ENCODE data around the gene NOTCH1. TPM values are rescaled to one million over a fixed set of nuclear protein-coding genes. Genes with fewer than 3 reads are reported as not detected.

The NOTCH1 gene
- total and polyA plus RNA-seq, 2 donors (not counting 1 experiment from before 2014, with no cell fraction given): 3.3 to 10.9 TPM

- Histone ChIP-seq H3K9ac (ENCODE audit: insufficient read depth, low read length) (no peak overlapping the region), H3K79me2 (ENCODE audit: control insufficient read depth, insufficient read depth, low read length) (no peaks in the 10 kb centered on the region), H3K4me1 (ENCODE audit: control insufficient read depth, extremely low read depth, insufficient read depth, low read length) (no peaks in the 10 kb centered on the region), H4K20me1 (ENCODE audit: control insufficient read depth, extremely low read depth, insufficient read depth, low read length) (no peaks in the 10 kb centered on the region), H3K9me3 (ENCODE audit: control insufficient read depth, insufficient read depth, low read depth, low read length) (no peaks in the 10 kb centered on the region), H3K4me3 (replicated peaks in 1 of 4; ENCODE audit: control extremely low read depth in 1 of 4, insufficient read depth in 1 of 4, low read depth in 3 of 4, low read length in 4 of 4) (no peak overlapping the region), H3K4me2 (ENCODE audit: extremely low read depth, insufficient read depth, low read length) (no peak overlapping the region), H3K27ac (ENCODE audit: insufficient read depth, low read length) (no peak overlapping the region), H3K27me3 (ENCODE audit: control insufficient read depth, insufficient read depth, low read length) (no peaks in the 10 kb centered on the region), H3K36me3 (ENCODE audit: control insufficient read depth, insufficient read depth, low read length) (peaks cover 51% of the 10 kb centered on the region), H2AFZ (ENCODE audit: low read length) (no peak overlapping the region)
- TF ChIP-seq EZH2 (IDR thresholded peaks at IDR 0.05; ENCODE audit: low read length, missing control alignments) (no peak), CTCF (conservative IDR thresholded peaks at IDR 0.05 in 1 of 2, IDR thresholded peaks at IDR 0.05 in 1 of 2; ENCODE audit: low read depth in 1 of 2, low read length in 2 of 2) (no peak)
- no peak for DNase-seq (ENCODE audit: low read depth in 2 of 2)
Observed at GRCh38 chr9:136511670-136512592, 33.9 kb downstream of the NOTCH1 start.

- Histone ChIP-seq H3K9me3 (ENCODE audit: control insufficient read depth, insufficient read depth, low read depth, low read length) (no peaks in the 10 kb centered on the region), H3K27me3 (ENCODE audit: control insufficient read depth, insufficient read depth, low read length) (no peaks in the 10 kb centered on the region), H3K9ac (ENCODE audit: insufficient read depth, low read length) (no peak overlapping the region), H3K27ac (ENCODE audit: insufficient read depth, low read length) (no peak overlapping the region), H3K4me2 (ENCODE audit: extremely low read depth, insufficient read depth, low read length) (no peak overlapping the region), H3K4me1 (ENCODE audit: control insufficient read depth, extremely low read depth, insufficient read depth, low read length) (no peaks in the 10 kb centered on the region), H2AFZ (ENCODE audit: low read length) (no peak overlapping the region), H3K36me3 (ENCODE audit: control insufficient read depth, insufficient read depth, low read length) (peaks cover 57% of the 10 kb centered on the region), H3K79me2 (ENCODE audit: control insufficient read depth, insufficient read depth, low read length) (no peaks in the 10 kb centered on the region), H4K20me1 (ENCODE audit: control insufficient read depth, extremely low read depth, insufficient read depth, low read length) (no peaks in the 10 kb centered on the region), H3K4me3 (replicated peaks in 1 of 4; ENCODE audit: control extremely low read depth in 1 of 4, insufficient read depth in 1 of 4, low read depth in 3 of 4, low read length in 4 of 4) (no peak overlapping the region)
- DNase-seq (ENCODE audit: low read depth in 2 of 2): no peak
- TF ChIP-seq CTCF (conservative IDR thresholded peaks at IDR 0.05 in 1 of 2, IDR thresholded peaks at IDR 0.05 in 1 of 2; ENCODE audit: low read depth in 1 of 2, low read length in 2 of 2) (no peak), EZH2 (IDR thresholded peaks at IDR 0.05; ENCODE audit: low read length, missing control alignments) (no peak)
Observed at GRCh38 chr9:136511144-136511669, 34.6 kb downstream of the NOTCH1 start.

GRCh38 chr9:136510561-136510960, 35.3 kb downstream of the NOTCH1 start:
- no peak overlapping the region for H2AFZ ChIP-seq (ENCODE audit: low read length)
- no peaks in the 10 kb centered on the region for H3K79me2 ChIP-seq (ENCODE audit: control insufficient read depth, insufficient read depth, low read length)
- H3K27ac ChIP-seq (ENCODE audit: insufficient read depth, low read length): no peak overlapping the region
- H4K20me1 ChIP-seq (ENCODE audit: control insufficient read depth, extremely low read depth, insufficient read depth, low read length): no peaks in the 10 kb centered on the region
- H3K9ac ChIP-seq (ENCODE audit: insufficient read depth, low read length): no peak overlapping the region
- no peaks in the 10 kb centered on the region for H3K27me3 ChIP-seq (ENCODE audit: control insufficient read depth, insufficient read depth, low read length)
- no peak for DNase-seq (ENCODE audit: low read depth in 2 of 2)
- H3K36me3 ChIP-seq (ENCODE audit: control insufficient read depth, insufficient read depth, low read length): peaks cover 60% of the 10 kb centered on the region
- H3K4me2 ChIP-seq (ENCODE audit: extremely low read depth, insufficient read depth, low read length): no peak overlapping the region
- H3K4me3 ChIP-seq (replicated peaks in 1 of 4; ENCODE audit: control extremely low read depth in 1 of 4, insufficient read depth in 1 of 4, low read depth in 3 of 4, low read length in 4 of 4): no peak overlapping the region
- H3K4me1 ChIP-seq (ENCODE audit: control insufficient read depth, extremely low read depth, insufficient read depth, low read length): no peaks in the 10 kb centered on the region
- TF ChIP-seq EZH2 (IDR thresholded peaks at IDR 0.05; ENCODE audit: low read length, missing control alignments): no peak
- TF ChIP-seq CTCF (conservative IDR thresholded peaks at IDR 0.05 in 1 of 2, IDR thresholded peaks at IDR 0.05 in 1 of 2; ENCODE audit: low read depth in 1 of 2, low read length in 2 of 2): no peak
- H3K9me3 ChIP-seq (ENCODE audit: control insufficient read depth, insufficient read depth, low read depth, low read length): no peaks in the 10 kb centered on the region
